Cardiac muscle cell (in vitro differentiated cells and primary cell): ENCODE data around the gene ASB1. TPM values are rescaled to one million over a fixed set of nuclear protein-coding genes. Genes with fewer than 3 reads are reported as not detected.

Experiments used
- DNase-seq, 2 donors: peaks; one replicate each; pipeline versions ENCODE4 v3.0.0 to v3.0.0-alpha.2; 2010 to 2017; ENCODE audit warnings: low read depth in 1 of 2, low spot score in 1 of 2
- H3K27ac ChIP-seq: fragments of 200-600 bp; sonication (generic); 2 replicates; pipeline ENCODE4 v1.5.1; 2016
- H3K27me3 ChIP-seq: fragments of 200-600 bp; sonication (generic); 2 replicates; pipeline ENCODE4 v1.6.0; 2016; ENCODE audit warnings: control low read depth
- H3K36me3 ChIP-seq: fragments of 200-600 bp; sonication (generic); 2 replicates; pipeline ENCODE4 v1.5.1; 2016; ENCODE audit warnings: control low read depth
- H3K4me1 ChIP-seq: fragments of 200-600 bp; sonication (generic); 2 replicates; pipeline ENCODE4 v1.8.1; 2017; ENCODE audit warnings: low read depth, mild to moderate bottlenecking, mixed run types
- H3K4me3 ChIP-seq: fragments of 200-600 bp; sonication (generic); 2 replicates; pipeline ENCODE4 v1.5.1; 2016; ENCODE audit warnings: mild to moderate bottlenecking
- H3K9me3 ChIP-seq: fragments of 200-600 bp; sonication (generic); 2 replicates; pipeline ENCODE4 v1.5.1; 2017; ENCODE audit warnings: low read depth, mild to moderate bottlenecking, control low read depth
- CTCF ChIP-seq: IDR thresholded peaks from 2 replicates; pipeline ENCODE4 v1.5.1; 2012; ENCODE audit warnings: low read depth, mild to moderate bottlenecking, low read length
- polyA plus RNA-seq: library from polyadenylated mRNA; unstranded; fragments of >200 nt; fragmentation: Nextera tagmentation; extraction: Ambion mirVana; gene quantifications from 2 replicates; pipeline ENCODE4 v1.2.1, GENCODE V29; 2016
- total RNA-seq: library from RNA; depleted of rRNA; stranded (reverse); fragments of >200 nt; gene quantifications from 2 replicates; pipeline ENCODE4 v1.2.3, GENCODE V29; 2016

ASB1 gene
- total and polyA plus RNA-seq, 2 experiments from 2014 or later: 16.7 TPM

GRCh38 chr2:238453842-238454241 lies 27.1 kb downstream of the ASB1 start:
- no peak overlapping the region for H3K27ac ChIP-seq
- H3K4me3 ChIP-seq: no peak overlapping the region
- H3K4me1 ChIP-seq: no peaks in the 10 kb centered on the region
- peaks cover 9% of the 10 kb centered on the region for H3K36me3 ChIP-seq
- TF ChIP-seq CTCF: no peak
- no peaks in the 10 kb centered on the region for H3K9me3 ChIP-seq
- no peak for DNase-seq
- H3K27me3 ChIP-seq: no peaks in the 10 kb centered on the region

GRCh38 chr2:238456449-238456848 lies 29.7 kb downstream of the ASB1 start:
- Histone ChIP-seq H3K9me3 (no peaks in the 10 kb centered on the region), H3K4me3 (no peak overlapping the region), H3K4me1 (no peaks in the 10 kb centered on the region), H3K27ac (no peak overlapping the region), H3K36me3 (no peaks in the 10 kb centered on the region), H3K27me3 (no peaks in the 10 kb centered on the region)
- no peak for TF ChIP-seq CTCF
- no peak for DNase-seq

GRCh38 chr2:238456970-238457926 lies 30.5 kb downstream of the ASB1 start:
- H3K4me3 ChIP-seq: no peak overlapping the region
- TF ChIP-seq CTCF: no peak
- peak in 1 of 2 donors; percentile 59 for DNase-seq
- no peaks in the 10 kb centered on the region for H3K9me3 ChIP-seq
- no peak overlapping the region for H3K27ac ChIP-seq
- no peaks in the 10 kb centered on the region for H3K36me3 ChIP-seq
- H3K4me1 ChIP-seq: no peaks in the 10 kb centered on the region
- H3K27me3 ChIP-seq: no peaks in the 10 kb centered on the region

GRCh38 chr2:238457927-238458324 lies 31.2 kb downstream of the ASB1 start:
- DNase-seq: no peak
- no peak for TF ChIP-seq CTCF
- Histone ChIP-seq H3K27ac (no peak overlapping the region), H3K9me3 (no peaks in the 10 kb centered on the region), H3K4me1 (no peaks in the 10 kb centered on the region), H3K27me3 (no peaks in the 10 kb centered on the region), H3K36me3 (no peaks in the 10 kb centered on the region), H3K4me3 (no peak overlapping the region)

GRCh38 chr2:238458651-238459050 lies 31.9 kb downstream of the ASB1 start:
- Histone ChIP-seq H3K4me3 (no peak overlapping the region), H3K36me3 (no peaks in the 10 kb centered on the region), H3K27ac (no peak overlapping the region), H3K27me3 (no peaks in the 10 kb centered on the region), H3K4me1 (no peaks in the 10 kb centered on the region), H3K9me3 (no peaks in the 10 kb centered on the region)
- no peak for TF ChIP-seq CTCF
- peak in 1 of 2 donors; percentile 25 for DNase-seq
